Esophagus muscularis mucosa (tissue), 3 donors: ENCODE results near the gene AXIN1.

Source experiments
- EP300 ChIP-seq: sonication (generic); formaldehyde crosslinking; IDR thresholded peaks from one replicate; pipeline ENCODE4 v1.6.1; 2017; ENCODE audit warnings: antibody characterized with exemption
- TF ChIP-seq, protein P1 (sequence below), 3 experiments: fragments of 200-600 bp in 2 of 3; fragments of 450-650 bp in 1 of 3; sonication (generic) in 2 of 3; IDR thresholded peaks; one replicate each; pipeline ENCODE4 v1.5.1; 2017 to 2019; ENCODE audit warnings: antibody characterized with exemption in 3 of 3, mild to moderate bottlenecking in 2 of 3, moderate library complexity in 1 of 3

GRCh38 chr16:284204-285120, 68.1 kb downstream of the AXIN1 start:
- TF ChIP-seq EP300: no peak
- TF ChIP-seq, protein P1, sequence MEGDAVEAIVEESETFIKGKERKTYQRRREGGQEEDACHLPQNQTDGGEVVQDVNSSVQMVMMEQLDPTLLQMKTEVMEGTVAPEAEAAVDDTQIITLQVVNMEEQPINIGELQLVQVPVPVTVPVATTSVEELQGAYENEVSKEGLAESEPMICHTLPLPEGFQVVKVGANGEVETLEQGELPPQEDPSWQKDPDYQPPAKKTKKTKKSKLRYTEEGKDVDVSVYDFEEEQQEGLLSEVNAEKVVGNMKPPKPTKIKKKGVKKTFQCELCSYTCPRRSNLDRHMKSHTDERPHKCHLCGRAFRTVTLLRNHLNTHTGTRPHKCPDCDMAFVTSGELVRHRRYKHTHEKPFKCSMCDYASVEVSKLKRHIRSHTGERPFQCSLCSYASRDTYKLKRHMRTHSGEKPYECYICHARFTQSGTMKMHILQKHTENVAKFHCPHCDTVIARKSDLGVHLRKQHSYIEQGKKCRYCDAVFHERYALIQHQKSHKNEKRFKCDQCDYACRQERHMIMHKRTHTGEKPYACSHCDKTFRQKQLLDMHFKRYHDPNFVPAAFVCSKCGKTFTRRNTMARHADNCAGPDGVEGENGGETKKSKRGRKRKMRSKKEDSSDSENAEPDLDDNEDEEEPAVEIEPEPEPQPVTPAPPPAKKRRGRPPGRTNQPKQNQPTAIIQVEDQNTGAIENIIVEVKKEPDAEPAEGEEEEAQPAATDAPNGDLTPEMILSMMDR (IDR thresholded peaks at IDR 0.05): no peak
